GM12878 (cell line): ENCODE measurements around the gene PTPRD. TPM values are rescaled to one million over a fixed set of nuclear protein-coding genes. Genes with fewer than 3 reads are reported as not detected.
A peak's percentile ranks its signal among the peaks of the same experiment; 100 is the strongest.

Experiments used
- ATAC-seq: fragments of 200-7000 bp; cut with Tn5 transposase; 3 replicates; pipeline ENCODE4 v1.9.1; 2020; ENCODE audit warnings: mild to moderate bottlenecking, moderate library complexity
- BruUV-seq: library from RNA; stranded (reverse); fragments of 400-500 nt; replicated peaks from 2 replicates; lab custom pipeline; 2021; lab: Mats Ljungman, UMichigan
- CTCF ChIA-PET: fragments of 300-600 bp; sonication (Branson Sonifier 250); formaldehyde crosslinking; extraction: SDS; loops from one replicate; lab custom pipeline; 2021; ENCODE audit warnings: inconsistent platforms; lab: Yijun Ruan, JAX
- POLR2A ChIA-PET: fragments of 350-600 bp; formaldehyde crosslinking; extraction: SDS; loops from one replicate; lab custom pipeline; 2021; ENCODE audit warnings: inconsistent platforms; lab: Charles Lee
- RAD21 ChIA-PET: fragments of 300-600 bp; sonication (Branson Sonifier 250); formaldehyde crosslinking; loops from one replicate; lab custom pipeline; 2023; ENCODE audit warnings: antibody characterized with exemption; ENCODE audit not compliant: unreplicated experiment; lab: Charles Lee
- SMC1A ChIA-PET: fragments of 300-600 bp; sonication (Branson Sonifier 250); formaldehyde crosslinking; loops from one replicate; lab custom pipeline; 2023; ENCODE audit not compliant: unreplicated experiment, uncharacterized antibody; lab: Charles Lee
- DNase-seq: peaks from one replicate; pipeline ENCODE4 v3.0.0-alpha.2; 2011; ENCODE audit warnings: low read depth, low spot score
- FAIRE-seq: peaks from 3 replicates; lab custom pipeline; 2011; peaks lifted over from hg19 to GRCh38; lab: Jason Lieb, UNC
- H2AFZ ChIP-seq: 2 replicates; pipeline ENCODE4 v1.6.0; 2011; ENCODE audit warnings: low read depth, low read length, control low read depth; ENCODE audit not compliant: control insufficient read depth
- H3K27ac ChIP-seq: 2 replicates; pipeline ENCODE4 v1.5.1; 2011; ENCODE audit warnings: control low read depth; ENCODE audit not compliant: control insufficient read depth, insufficient read depth
- H3K27me3 ChIP-seq, 2 experiments: replicated peaks in 1 of 2; 2 replicates each; pipeline versions ENCODE4 v1.6.0 to v1.6.1; 2011; ENCODE audit warnings: low read length in 1 of 2; ENCODE audit not compliant: control insufficient read depth in 2 of 2, insufficient read depth in 2 of 2
- H3K36me3 ChIP-seq, 2 experiments: 2 replicates each; pipeline ENCODE4 v1.5.1; 2011; ENCODE audit warnings: low read length in 1 of 2; ENCODE audit not compliant: control insufficient read depth in 2 of 2, insufficient read depth in 2 of 2
- H3K4me1 ChIP-seq: 2 replicates; pipeline ENCODE4 v1.6.1; 2011; ENCODE audit warnings: mild to moderate bottlenecking, low read length, moderate library complexity, mixed read lengths; ENCODE audit not compliant: control insufficient read depth, insufficient read depth
- H3K4me2 ChIP-seq: 2 replicates; pipeline ENCODE4 v1.6.0; 2011; ENCODE audit warnings: control low read depth; ENCODE audit not compliant: control insufficient read depth, insufficient read depth
- H3K4me3 ChIP-seq: fragments of 200-600 bp; sonication (generic); 2 replicates; pipeline ENCODE4 v1.5.1; 2016
- H3K79me2 ChIP-seq: 2 replicates; pipeline ENCODE4 v1.6.0; 2011; ENCODE audit warnings: low read length; ENCODE audit not compliant: control insufficient read depth, insufficient read depth
- H3K9ac ChIP-seq: 2 replicates; pipeline ENCODE4 v1.8.0; 2011; ENCODE audit warnings: low read length, control low read depth, mixed read lengths; ENCODE audit not compliant: control insufficient read depth, insufficient read depth
- H3K9me3 ChIP-seq: replicated peaks from 3 replicates; pipeline ENCODE4 v1.5.1; 2011; ENCODE audit warnings: mild to moderate bottlenecking, low read length; ENCODE audit not compliant: control insufficient read depth, insufficient read depth
- H4K20me1 ChIP-seq: 2 replicates; pipeline ENCODE4 v1.6.0; 2011; ENCODE audit not compliant: control insufficient read depth, insufficient read depth
- BRCA1 ChIP-seq: IDR thresholded peaks from 2 replicates; pipeline ENCODE4 v1.6.1; 2011; ENCODE audit warnings: low read depth, low read length, improper control_type of control experiment
- ESRRA ChIP-seq: IDR thresholded peaks from 2 replicates; pipeline ENCODE4 v1.6.1; 2012; ENCODE audit warnings: mild to moderate bottlenecking, low read length, improper control_type of control experiment
- HDAC6 ChIP-seq: fragments of 200-600 bp; sonication (generic); IDR thresholded peaks from one replicate; pipeline ENCODE4 v1.8.0; 2017; ENCODE audit warnings: antibody characterized with exemption; ENCODE audit not compliant: unreplicated experiment
- MEF2A ChIP-seq: IDR thresholded peaks from 2 replicates; pipeline ENCODE4 v1.6.1; 2011; ENCODE audit warnings: low read depth, mild to moderate bottlenecking, low read length, moderate library complexity; ENCODE audit not compliant: insufficient read depth
- MTA3 ChIP-seq: IDR thresholded peaks from 2 replicates; pipeline ENCODE4 v1.6.1; 2012; ENCODE audit warnings: low read length, inconsistent platforms, borderline replicate concordance
- NBN ChIP-seq: fragments of 450-650 bp; IDR thresholded peaks from 2 replicates; pipeline ENCODE4 v1.6.1; 2016
- PKNOX1 ChIP-seq: fragments of 450-650 bp; IDR thresholded peaks from 2 replicates; pipeline ENCODE4 v1.6.1; 2016; ENCODE audit warnings: mild to moderate bottlenecking
- RBBP5 ChIP-seq: fragments of 200-600 bp; sonication (generic); conservative IDR thresholded peaks from 2 replicates; pipeline ENCODE4 v1.6.1; 2016
- SPI1 ChIP-seq: IDR thresholded peaks from 2 replicates; pipeline ENCODE4 v1.6.1; 2011; ENCODE audit warnings: low read depth, mild to moderate bottlenecking, low read length, moderate library complexity, borderline replicate concordance; ENCODE audit not compliant: insufficient read depth
- SREBF2 ChIP-seq: IDR thresholded peaks from 2 replicates; pipeline ENCODE4 v1.6.1; 2012; ENCODE audit warnings: mild to moderate bottlenecking, low read length
- SRF ChIP-seq, 2 experiments: IDR thresholded peaks; 2 replicates each; pipeline ENCODE4 v1.6.1; 2011; ENCODE audit warnings: low read depth in 2 of 2, low read length in 2 of 2, mild to moderate bottlenecking in 1 of 2, moderate library complexity in 1 of 2
- USF2 ChIP-seq: IDR thresholded peaks from 2 replicates; pipeline ENCODE4 v1.6.1; 2011; ENCODE audit warnings: low read depth, low read length, improper control_type of control experiment, borderline replicate concordance
- WGBS: methylation state at CpG from one replicate; pipeline ENCODE4 v1.1.6; 2016; ENCODE audit warnings: low lambda C conversion rate; ENCODE audit not compliant: insufficient replicate concordance, insufficient coverage; ENCODE audit errors: missing lambda C conversion rate; 5-methylcytosine and 5-hydroxymethylcytosine counted together
- in situ Hi-C: fragments of 300-500 bp; cut with MboI; formaldehyde crosslinking; loops from 9 replicates; pipeline ENCODE4 v1.14.3; 2018; ENCODE audit warnings: mixed read lengths
- intact Hi-C: fragments of 100-400 bp; cut with micrococcal nuclease; formaldehyde crosslinking; loops from one replicate; pipeline ENCODE4 v1.14.2; 2022; ENCODE audit not compliant: unreplicated experiment
- polyA plus RNA-seq, 11 experiments: library from polyadenylated mRNA; depleted of rRNA in 4 of 11; unstranded in 6 of 11; stranded (reverse) in 5 of 11; fragments of >200 nt; fragmentation: Nextera tagmentation in 4 of 11; fragmentation: Illumina TruSeq in 1 of 11; extraction: Ambion mirVana in 4 of 11; extraction: Trizol in 1 of 11; gene quantifications; 1 replicate in 1 of 11; 2 replicates in 10 of 11; pipeline versions ENCODE4 v1.2.1 to v1.2.3, GENCODE V29; 2011 to 2016; ENCODE audit warnings: inconsistent platforms in 2 of 11, missing spikeins in 2 of 11, low read depth in 1 of 11
- total RNA-seq, 4 experiments: library from RNA; depleted of rRNA in 3 of 4; stranded (reverse); fragments of >200 nt in 3 of 4; fragmentation: Illumina TruSeq in 1 of 4; extraction: Trizol in 1 of 4; gene quantifications; 2 replicates each; pipeline versions ENCODE4 v1.2.1 to v1.2.3, GENCODE V29; 2013 to 2021

PTPRD gene
- total and polyA plus RNA-seq, 10 of the 15 experiments (the other 5 are each of a cell fraction or from before 2014, with no cell fraction given), result under 0.01 to 0.05 (median 0.01) TPM; not detected in 7

- H3K27ac ChIP-seq, result no peak overlapping the region
- H3K9me3 ChIP-seq, result no peaks in the 10 kb centered on the region
- SMC1A ChIA-PET, result no interaction called here
- DNase-seq (no peak), FAIRE-seq (no peak), ATAC-seq (no peak)
- no peaks in the 10 kb centered on the region for H3K27me3 ChIP-seq
- H3K4me1 ChIP-seq, result no peaks in the 10 kb centered on the region
- in situ Hi-C loops (no loop called here), intact Hi-C loops (no loop called here)
- H4K20me1 ChIP-seq, result no peaks in the 10 kb centered on the region
- POLR2A ChIA-PET, result interaction anchor here (0.6 kb wide), 1 partner anchor 415 kb away, joined by 3 read pairs; no protein-coding TSS in a partner anchor
- H3K4me2 ChIP-seq, result no peak overlapping the region
- BruUV-seq, result no TSS peak
- TF ChIP-seq ESRRA (no peak), MEF2A (peak; percentile 82)
- CTCF ChIA-PET, result interaction anchor here (1.6 kb wide), 1 partner anchor 12 kb away, joined by 3 read pairs; no protein-coding TSS in a partner anchor
- H3K4me3 ChIP-seq, result no peak overlapping the region
- H2AFZ ChIP-seq, result no peak overlapping the region
- no peaks in the 10 kb centered on the region for H3K79me2 ChIP-seq
- WGBS, result 12% methylated on average over 8 of the region's 8 CpGs
- no peaks in the 10 kb centered on the region for H3K36me3 ChIP-seq
- H3K9ac ChIP-seq, result no peak overlapping the region
- RAD21 ChIA-PET, result no interaction called here
These were observed 1852.6 kb downstream of the PTPRD start for GRCh38 chr9:8760000-8760767.

GRCh38 chr9:8757881-8758280, 1854.9 kb downstream of the PTPRD start:
- ChIA-PET RAD21 (no interaction called here), CTCF (no interaction called here), POLR2A (no interaction called here), SMC1A (no interaction called here)
- TF ChIP-seq SRF (IDR thresholded peaks at IDR 0.05; ENCODE audit: low read depth in 2 of 2, low read length in 2 of 2), result no peak
- TF ChIP-seq PKNOX1, result no peak
- TF ChIP-seq SPI1, result no peak
- no peak for TF ChIP-seq SREBF2
- TF ChIP-seq RBBP5, result no peak
- no peak for TF ChIP-seq MTA3
- TF ChIP-seq BRCA1, result no peak
- no peak for TF ChIP-seq NBN
- no peak for TF ChIP-seq USF2
- no peak for TF ChIP-seq HDAC6
- Histone ChIP-seq H2AFZ (no peak overlapping the region), H3K9me3 (no peaks in the 10 kb centered on the region), H3K4me3 (no peak overlapping the region), H4K20me1 (no peaks in the 10 kb centered on the region), H3K4me2 (no peak overlapping the region), H3K79me2 (no peaks in the 10 kb centered on the region), H3K4me1 (no peaks in the 10 kb centered on the region), H3K27me3 (no peaks in the 10 kb centered on the region), H3K27ac (no peak overlapping the region), H3K36me3 (no peaks in the 10 kb centered on the region), H3K9ac (no peak overlapping the region)
- FAIRE-seq, result no peak
- no peak for DNase-seq
- intact Hi-C loops (no loop called here), in situ Hi-C loops (no loop called here)
- no peak for ATAC-seq
- BruUV-seq, result no TSS peak
- 17% methylated on average over 2 of the region's 2 CpGs for WGBS
